ENCODE measurements around the gene PPP3R2. TPM values are rescaled to one million over a fixed set of nuclear protein-coding genes. Genes with fewer than 3 reads are reported as not detected.

PPP3R2 gene
- total and polyA plus RNA-seq, 2 donors from 2014 or later, result not detected

DNA sequence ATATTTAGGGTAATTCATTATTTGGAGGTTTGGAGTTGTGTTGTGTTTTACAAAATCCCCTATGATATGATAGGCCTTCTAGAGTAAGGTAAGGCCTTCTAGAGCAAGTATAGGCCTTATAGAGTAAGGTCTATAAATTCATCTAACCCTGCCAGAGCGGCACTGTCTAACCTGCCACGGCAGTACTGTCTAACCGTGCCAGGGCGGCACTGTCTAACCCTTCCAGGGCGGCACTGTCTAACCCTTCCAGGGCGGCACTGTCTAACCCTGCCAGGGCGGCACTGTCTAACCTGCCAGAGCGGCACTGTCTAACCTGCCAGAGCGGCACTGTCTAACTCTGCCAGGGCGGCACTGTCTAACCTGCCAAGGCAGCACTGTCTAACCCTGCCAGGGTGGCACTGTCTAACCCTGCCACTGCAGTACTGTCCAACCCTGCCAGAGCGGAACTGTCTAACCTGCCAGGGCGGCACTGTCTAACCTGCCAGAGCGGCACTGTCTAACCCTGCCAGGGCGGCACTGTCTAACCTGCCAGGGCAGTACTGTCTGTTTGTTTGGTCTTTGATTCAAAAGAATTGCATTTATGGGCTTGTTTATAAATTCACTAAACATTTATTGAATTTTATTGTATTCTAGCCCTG lies 51.6 kb downstream of the PPP3R2 start:
- Histone ChIP-seq H3K9me3 (ENCODE audit: control insufficient read depth in 2 of 3, insufficient read depth in 1 of 3, low read length in 3 of 3) (no peaks in the 10 kb centered on the region), H3K4me3 (ENCODE audit: low read length in 3 of 3) (no peak overlapping the region), H3K27me3 (ENCODE audit: control insufficient read depth, insufficient read depth, low read length) (no peaks in the 10 kb centered on the region), H3K36me3 (ENCODE audit: control insufficient read depth in 2 of 3, insufficient read depth in 3 of 3, low read length in 3 of 3) (peaks cover 13 to 35% (median 27%) of the 10 kb centered on the region in 3 donors), H3K4me1 (ENCODE audit: control insufficient read depth in 2 of 3, insufficient read depth in 2 of 3, low read depth in 1 of 3, low read length in 3 of 3) (no peaks in the 10 kb centered on the region), H3K9ac (ENCODE audit: low read length in 3 of 3) (no peak overlapping the region), H3K27ac (ENCODE audit: low read depth in 2 of 2, low read length in 2 of 2) (no peak overlapping the region)
- intact Hi-C loops (cut with DNase I), result no loop called here
- no peak for FAIRE-seq
- no peak for DNase-seq
- TF ChIP-seq CTCF (IDR thresholded peaks at IDR 0.05; ENCODE audit: borderline replicate concordance, extremely low read depth, insufficient read depth), result no peak

Other genes starting within 250 kb of the PPP3R2 start
- gene BAAT, start 210.0 kb downstream of the PPP3R2 start, total RNA-seq, result 0.09 TPM
- gene BAAT, start 210.0 kb downstream of the PPP3R2 start, polyA plus RNA-seq (ENCODE audit: insufficient read depth, low read depth, low replicate concordance), result 0.15 TPM
- gene MRPL50, start 196.4 kb downstream of the PPP3R2 start, total RNA-seq, result 12.1 TPM
- gene MRPL50, start 196.4 kb downstream of the PPP3R2 start, polyA plus RNA-seq (ENCODE audit: insufficient read depth, low read depth, low replicate concordance), result 17.5 TPM
- 22.9 TPM for gene ZNF189, start 196.1 kb downstream of the PPP3R2 start, total RNA-seq
- gene ZNF189, start 196.1 kb downstream of the PPP3R2 start, polyA plus RNA-seq (ENCODE audit: insufficient read depth, low read depth, low replicate concordance), result 13.1 TPM
- 11.0 TPM for gene ALDOB, start 159.2 kb downstream of the PPP3R2 start, total RNA-seq
- 4,265 TPM for gene ALDOB, start 159.2 kb downstream of the PPP3R2 start, polyA plus RNA-seq (ENCODE audit: insufficient read depth, low read depth, low replicate concordance)
- gene RNF20, start 61.1 kb downstream of the PPP3R2 start, total RNA-seq, result 43.2 TPM
- gene RNF20, start 61.1 kb downstream of the PPP3R2 start, polyA plus RNA-seq (ENCODE audit: insufficient read depth, low read depth, low replicate concordance), result 15.8 TPM
- gene GRIN3A, start 143.7 kb upstream of the PPP3R2 start, total RNA-seq, result 0.03 TPM
- gene GRIN3A, start 143.7 kb upstream of the PPP3R2 start, polyA plus RNA-seq (ENCODE audit: insufficient read depth, low read depth, low replicate concordance), result 0.06 TPM

All from kidney (tissue), 14 donors.